ENCODE data around the gene NUDCD3.

Gene NUDCD3

DNA sequence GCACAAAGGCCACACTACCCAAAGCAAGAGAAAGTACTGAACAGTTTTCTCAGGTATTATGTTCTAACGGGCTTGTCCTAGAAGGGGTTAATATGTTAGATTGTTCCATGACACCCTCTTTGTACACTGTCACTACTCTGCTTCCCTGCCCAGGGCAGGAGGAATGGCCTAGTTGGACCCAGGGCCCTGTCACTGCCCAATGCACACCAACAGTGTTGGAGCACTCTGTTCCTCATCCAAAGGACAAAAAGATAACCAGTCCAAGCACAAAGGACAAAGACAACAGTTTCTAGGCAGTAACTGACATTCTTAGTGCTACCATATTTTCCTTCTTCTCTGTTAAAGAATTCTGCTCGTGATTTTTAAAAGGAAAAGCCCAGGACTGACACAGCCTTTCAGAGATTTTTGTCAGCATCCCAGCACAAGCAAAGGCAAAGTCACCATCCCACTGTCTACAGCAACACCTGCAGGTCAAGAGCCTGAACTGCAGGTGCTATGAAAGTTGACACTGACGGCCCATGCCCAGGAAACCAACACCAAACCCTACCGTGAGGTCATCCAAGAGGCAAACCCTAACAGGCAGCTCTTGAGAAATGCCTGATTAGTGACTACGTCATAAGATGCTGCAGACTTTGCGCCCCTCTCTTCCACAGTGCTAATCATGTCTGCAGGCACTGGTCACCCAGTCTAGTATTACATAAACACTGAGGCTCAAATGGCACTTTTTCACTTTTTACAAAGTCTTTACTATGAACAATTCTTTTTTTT lies 13.2 kb downstream of the NUDCD3 start:
- peak; percentile 71 for DNase-seq

DNA sequence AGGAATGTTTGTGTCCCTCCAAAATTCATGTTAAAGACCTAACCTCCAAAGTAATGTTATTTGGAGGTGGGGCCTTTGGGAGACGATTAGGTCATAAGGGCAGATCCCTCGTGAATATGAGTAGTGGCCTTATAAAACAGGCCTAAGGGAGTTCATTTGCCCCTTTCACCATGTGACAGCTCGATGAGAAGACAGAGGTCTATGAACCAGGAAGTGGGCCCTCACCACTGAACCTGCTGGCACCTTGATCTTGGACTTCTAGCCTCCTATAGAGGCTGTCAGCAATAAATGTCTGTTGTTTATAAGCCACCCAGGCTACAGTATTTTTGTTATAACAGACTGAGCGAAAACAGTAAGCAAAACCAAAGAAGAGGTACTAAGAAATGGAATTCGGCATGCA lies 14.1 kb downstream of the NUDCD3 start:
- no peak for DNase-seq

DNA sequence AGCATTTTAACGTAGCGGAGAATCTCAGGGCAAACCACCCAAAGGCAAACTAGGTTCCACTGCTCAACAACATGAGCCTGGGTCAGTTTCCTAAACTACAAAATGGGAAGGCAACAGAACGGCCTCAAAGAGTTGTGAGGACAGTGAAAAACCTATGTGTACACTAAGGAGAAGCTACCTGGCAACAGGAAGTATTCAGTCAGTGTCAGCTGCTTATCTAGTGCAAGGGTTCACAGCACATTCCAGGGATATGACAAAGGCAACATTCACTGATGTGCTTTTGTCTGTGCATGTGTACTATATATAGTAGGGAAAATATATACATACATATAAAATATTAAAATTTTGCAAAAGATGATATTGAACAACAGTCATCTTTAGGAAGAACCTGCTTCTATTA lies 17.2 kb downstream of the NUDCD3 start:
- no peak for DNase-seq

DNA sequence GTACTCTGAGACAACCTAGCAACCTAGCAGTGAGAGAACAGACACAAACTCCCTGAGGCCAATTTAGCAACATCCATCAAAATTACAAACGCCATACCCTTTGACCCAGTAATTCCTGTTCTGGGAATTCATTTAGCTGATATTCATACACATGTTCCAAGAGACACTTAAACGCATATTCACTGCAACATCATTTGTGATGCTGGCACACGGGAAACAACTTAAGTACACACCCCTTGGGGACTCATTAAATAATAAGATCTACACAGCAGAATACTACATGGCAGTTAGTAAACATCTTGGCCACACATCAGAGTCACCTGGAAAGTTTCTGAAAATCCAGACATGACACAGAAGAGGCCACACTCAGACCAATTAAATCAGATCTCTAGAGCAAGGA lies 17.6 kb downstream of the NUDCD3 start:
- no peak for DNase-seq

DNA sequence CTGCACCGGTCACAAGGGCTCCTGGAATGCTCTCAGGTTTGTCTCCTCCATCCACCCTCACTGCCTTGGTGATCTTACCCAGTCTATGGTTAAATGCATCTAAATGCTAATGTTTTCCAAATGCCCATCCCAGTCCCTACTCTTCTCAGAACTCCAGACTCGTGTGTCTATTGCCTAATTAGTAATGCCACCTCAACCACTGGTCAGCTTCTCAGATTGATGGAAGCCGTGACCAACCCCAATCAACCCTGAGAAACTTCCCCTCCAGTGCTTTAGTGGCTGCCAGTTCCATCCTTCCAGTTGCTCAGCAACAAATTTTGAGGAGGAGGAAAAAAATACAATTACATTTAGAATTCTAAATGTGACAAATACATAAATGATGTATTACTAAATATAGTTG lies 18.6 kb downstream of the NUDCD3 start:
- DNase-seq: no peak

DNA sequence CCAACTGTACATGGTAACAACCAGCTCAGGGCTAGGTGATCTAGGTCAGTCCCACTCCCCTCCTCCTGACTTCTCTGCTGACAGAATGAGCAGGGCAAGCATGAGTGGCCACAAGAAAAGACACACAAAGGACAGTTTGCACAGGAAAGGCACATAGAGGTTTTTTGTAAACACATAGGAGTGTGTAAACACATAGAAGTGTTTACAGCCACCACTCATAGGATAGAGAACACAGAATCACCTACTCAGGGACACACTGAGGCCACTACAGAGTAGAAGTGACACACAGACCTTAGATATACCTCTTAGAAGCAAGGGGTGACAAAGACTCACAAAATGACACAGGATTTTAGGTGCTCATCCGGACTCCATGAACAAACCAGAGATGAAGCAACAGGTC lies 19.0 kb downstream of the NUDCD3 start:
- no peak for DNase-seq

DNA sequence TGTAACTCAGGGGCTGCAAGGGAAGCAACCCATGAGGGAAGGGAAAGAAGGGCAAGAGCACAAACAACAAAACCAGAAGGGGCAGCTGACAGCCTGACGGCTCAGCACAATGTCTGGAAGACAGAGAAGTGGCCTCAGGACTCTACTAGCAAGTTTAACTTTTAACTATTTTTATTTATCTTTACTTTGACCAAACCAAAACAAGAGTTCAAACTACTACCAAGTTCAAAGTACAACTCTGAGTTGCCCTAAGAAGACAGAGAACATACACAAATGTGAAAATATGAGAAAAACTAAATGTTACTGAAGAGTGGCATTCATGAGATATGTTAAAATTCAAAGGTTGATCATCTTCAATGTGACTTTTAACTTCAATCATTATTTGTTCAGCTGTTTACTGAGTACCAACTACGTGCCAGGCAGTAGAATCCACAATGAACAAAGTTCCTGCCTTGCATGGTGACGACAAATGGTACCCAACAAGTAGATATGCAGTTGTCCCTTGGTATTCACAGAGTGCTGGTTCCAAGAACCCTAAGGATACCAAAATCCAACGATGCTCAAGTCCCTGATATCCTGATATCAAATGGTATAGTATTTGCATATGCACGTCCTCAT lies 19.7 kb downstream of the NUDCD3 start:
- no peak for DNase-seq

DNA sequence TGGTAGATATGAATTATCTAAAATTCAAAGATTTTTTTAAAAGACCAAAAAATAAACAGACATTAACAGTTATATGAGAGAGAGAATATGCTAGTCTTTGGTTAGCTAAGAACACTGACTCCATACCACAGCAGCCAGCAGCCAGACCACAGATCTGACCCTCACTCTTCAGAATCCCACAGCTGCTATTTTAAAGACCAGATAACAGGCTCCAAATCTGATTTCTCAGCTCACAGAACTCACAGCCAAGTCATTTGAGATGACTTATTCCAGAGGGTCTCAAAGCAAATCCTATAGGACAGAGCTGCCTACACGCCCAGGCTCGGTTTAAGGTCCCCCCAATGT lies 20.4 kb downstream of the NUDCD3 start:
- DNase-seq: no peak

DNA sequence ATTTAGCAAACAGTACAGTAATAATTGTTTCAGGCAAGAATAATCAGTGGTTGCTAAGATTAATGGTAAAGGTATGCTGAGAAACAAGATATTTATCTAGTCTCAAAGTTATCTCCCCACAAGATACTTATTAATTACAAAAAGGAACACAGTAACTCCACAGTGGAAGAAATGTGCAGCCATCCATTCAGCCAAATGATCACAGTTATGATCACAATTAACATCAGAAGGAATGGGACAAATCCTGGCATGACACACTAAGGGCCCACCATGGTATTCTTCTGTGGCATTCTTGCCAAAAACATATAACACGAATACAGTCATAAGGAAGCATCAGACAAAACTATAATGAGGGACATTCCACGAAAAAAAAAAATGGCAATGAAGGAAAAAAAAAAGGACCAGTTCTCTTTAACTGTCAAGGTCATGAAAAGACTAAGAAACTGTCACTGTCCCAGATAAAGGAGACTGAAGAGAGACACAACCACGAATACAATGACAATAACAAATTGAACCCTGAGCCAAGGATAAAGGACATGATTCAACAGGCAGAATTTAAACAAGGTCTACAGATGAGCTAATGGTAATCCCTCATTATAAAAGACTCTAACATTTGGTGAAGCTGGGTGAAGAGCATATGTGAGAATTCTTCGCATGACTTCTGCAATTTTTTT lies 20.9 kb downstream of the NUDCD3 start:
- no peak for DNase-seq

DNA sequence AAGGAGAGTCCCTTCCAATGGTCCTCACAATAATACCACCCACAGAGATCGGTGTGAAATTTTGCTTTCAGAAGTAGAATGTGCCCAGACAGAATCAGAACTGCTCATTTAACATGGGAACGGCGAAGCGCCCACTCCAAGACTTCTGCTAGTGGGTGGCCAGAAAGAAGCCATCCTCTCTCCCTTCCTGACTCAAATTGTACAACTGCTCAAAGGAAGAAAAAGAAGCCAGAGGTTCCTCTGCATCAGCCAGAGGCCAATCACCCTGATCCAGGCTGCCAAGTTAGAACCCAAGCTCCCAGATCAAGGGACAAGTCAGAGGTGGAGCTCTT lies 23.3 kb downstream of the NUDCD3 start:
- DNase-seq: no peak

DNA sequence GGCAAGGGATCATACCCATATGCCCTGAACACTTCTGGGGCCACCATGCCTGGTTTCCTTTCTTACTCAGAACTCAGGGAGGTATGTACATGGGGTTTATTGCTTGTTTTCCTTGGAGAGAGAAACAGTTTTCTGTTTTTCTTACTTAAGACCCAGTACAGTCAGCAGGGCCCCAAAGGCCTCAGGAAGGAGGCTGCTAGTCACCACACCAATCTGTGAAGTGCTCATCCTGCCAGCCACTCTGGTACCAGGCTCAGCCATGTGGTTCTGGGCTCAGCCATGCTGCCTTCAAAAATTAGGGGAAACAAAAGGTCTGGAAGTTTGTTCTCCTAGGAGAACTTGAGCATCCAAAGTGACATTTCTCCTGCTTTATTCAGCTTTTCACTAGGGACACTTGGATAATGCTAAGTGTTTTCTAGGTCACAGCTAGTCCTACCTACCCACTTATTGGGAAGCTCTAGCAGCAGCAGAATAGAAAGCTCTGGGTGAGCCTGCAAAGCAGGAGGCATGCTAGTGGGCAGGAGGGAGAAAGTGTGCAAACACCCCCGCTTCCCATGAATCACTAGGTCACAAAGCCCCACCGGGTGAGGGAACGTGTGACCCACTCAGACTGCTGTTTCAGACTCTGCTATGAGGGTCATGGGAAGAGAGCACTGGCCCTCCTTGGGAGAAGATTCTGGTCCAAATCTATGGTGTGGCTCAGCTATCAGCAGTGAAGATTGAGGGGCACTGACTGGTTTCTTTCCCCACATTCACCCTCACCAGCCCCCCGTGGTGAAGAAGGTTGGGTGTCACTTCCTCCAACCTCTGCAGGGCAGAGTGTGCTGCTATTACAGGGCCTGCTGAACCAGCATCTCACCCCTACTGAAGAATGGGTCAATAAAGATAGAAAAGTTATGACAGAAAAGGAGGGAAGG lies 23.9 kb downstream of the NUDCD3 start:
- peak; percentile 22 for DNase-seq

DNA sequence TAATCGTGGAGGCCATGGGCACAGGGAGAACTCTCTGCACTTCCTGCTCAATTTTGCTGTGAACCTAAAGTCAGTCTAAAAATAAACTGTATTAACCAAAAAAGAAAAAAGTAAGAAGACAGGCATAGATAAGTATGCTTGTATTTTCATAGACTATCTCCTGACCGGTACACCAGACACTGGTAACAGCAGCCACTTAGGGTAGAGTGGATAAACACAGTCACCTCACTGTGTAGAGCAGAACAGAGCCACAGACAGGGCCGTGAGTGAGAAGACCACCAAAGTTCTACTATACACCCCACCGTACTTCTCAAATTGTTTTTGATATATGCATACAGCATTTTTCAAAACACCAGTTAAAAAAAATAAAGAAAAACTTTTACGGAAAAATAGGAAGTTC lies 25.0 kb downstream of the NUDCD3 start:
- no peak for DNase-seq

DNA sequence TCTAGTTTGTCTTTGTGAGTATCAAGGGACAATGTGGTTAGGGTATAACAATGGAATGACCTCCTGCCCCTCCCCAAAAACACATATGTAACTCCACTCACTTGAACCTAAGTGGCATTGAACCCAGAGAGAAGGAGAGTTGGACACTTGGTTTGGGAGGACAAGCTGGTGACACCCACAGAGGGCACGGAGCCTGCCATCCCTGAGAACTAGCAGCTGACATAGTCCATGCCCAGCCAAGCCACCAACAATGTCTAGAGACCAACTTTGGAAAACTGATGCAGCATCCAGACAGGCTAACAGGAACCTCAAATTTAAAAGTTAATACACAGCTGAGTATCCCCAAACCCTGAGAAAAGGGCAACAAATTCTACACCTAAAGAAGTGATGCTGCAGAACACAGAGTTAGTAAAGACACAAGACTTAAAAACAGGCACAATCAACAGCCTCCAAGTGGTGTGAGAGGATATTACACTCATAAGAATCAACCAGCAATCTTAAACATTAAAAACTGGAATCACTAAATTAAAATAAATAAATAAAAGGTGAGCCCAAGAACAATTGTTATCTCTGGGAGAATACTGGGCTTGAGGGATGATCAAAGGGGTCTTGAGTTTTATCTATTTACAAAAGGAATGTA lies 27.2 kb downstream of the NUDCD3 start:
- DNase-seq: no peak

DNA sequence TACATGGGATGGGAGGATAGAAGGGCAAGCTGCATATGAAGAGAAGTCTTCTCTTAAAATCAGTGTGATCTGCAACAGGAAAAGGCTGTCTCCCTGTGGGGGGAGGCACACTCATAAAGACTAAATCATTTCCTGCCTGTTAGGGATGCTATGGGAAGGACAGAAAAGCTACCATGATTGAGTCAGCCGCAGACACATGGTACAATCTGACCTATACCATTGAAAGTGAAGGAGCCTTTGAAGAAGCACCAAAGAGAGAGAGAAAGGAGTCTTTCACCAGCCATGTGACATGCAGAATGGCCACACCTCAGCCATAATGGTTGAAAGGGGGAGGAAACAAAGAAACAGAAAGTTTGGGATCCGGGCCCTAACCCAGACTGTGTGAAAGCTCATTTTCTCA lies 29.1 kb downstream of the NUDCD3 start:
- DNase-seq: peak; percentile 51

DNA sequence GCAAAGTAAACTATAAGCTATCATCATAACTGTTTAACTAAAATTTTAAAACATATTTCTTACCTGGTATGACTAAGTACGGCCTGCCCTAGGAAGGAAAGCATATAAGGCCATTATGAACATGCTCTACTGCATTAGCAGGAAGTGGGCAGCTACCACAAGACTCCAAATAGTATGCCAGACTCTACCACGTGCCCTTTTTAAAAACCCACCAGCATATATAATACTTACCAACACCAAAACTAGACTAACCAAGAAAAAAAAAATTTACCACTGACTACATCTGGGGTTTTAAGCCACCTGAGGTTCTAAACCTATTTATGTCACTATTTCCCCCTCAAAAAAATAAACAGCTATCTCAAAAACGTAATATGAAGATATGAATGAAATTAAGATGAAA lies 30.1 kb downstream of the NUDCD3 start:
- peak; percentile 49 for DNase-seq

DNA sequence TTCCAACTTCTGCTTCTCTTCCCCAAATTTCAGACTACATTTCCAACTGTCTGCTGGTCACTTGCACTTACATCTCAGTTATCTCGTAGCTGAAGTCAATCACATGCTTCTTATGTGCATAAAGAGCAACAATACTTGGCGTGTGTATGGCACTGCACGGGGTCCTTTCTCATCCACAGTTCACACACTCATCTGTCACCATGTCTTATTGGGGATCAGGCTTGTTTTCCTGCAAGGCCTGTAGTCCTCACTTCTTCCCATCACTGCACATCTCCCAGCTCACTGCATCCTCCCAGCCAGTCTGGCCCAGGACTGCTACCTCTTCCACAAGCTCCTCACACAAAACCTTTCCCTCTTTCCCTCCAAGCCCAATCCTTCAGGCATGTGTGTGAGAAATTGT lies 35.3 kb downstream of the NUDCD3 start:
- no peak for DNase-seq

DNA sequence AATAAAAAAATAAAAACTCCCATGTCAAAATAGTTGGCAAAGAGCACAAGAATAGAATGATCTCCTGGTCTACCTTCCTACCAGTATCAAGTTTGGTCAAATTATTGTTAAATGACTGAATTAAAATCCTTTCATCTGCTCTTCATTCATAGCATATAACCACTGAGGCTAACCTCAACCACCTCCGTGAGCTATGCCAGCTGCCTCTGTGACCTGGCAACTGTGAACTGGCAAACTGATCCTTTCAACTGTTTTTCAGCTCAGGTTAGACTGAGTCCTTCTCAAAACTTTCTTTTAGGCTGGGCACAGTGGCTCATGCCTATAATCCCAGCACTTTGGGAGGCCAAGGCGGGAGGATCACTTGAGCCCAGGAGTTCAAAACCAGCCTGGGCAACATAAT lies 36.1 kb downstream of the NUDCD3 start:
- DNase-seq: peak; percentile 33

DNA sequence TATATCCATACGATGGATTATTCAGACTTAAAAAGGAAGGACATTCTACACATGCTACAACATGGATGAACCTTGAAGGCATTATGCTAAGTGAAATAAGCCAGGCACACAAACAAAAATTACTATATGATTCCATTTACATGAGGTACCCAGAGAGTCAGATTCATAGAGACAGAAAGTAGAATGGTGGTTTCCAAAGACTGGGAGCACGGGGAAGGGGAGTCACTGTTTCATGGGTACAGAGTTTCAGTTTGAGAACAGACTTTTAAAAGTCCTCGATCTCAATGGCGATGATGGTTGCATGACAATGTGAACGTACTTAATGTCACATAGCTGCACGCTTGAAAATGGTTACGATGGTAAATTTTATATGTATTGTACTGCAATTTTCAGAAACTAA lies 39.3 kb downstream of the NUDCD3 start:
- no peak for DNase-seq

DNA sequence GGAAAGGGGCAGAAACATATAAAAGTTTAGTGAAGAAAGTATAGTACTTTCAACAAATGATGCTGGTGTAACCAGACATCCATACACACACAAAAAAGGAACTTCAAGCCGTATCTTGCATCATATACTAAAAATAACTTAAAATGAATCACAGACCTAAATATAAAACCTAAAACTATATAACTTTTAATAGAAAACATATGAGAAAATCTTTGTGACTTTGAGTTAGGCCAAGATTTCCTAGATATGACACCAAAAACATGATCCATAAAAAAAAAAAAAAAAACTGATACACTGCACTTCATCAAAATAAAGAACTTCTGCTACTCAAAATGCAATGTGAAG lies 40.9 kb downstream of the NUDCD3 start:
- no peak for DNase-seq

DNA sequence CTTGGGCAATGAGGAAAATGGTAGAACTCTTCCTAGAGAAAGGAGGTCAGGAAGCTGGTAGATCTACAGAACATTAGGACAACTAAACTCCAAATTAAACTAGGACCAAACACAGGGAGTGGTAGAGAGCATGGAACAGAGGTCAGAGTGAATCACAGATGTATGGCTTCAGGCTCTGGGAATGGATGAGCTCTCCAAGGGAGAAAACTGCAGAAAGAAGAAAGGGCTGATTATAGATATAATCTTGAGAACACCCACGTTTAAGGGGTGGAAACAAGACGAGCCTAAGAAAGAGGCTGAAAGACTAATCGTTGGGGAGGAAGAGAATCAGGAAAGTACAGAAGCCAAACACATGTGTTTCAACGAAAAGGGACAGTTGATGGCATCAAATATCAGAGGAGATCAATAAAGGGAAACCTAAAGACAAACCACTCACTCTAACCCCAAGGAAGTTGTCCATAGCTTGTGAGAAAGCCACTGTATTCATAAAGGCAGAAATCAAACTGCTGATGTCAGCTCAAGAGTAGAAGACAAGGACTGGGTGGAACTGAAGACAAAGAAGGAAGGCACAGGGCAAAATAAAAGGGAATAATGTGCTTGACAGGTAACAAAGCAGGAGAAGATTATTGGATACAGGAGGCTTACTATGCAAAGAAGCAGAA lies 41.4 kb downstream of the NUDCD3 start:
- no peak for DNase-seq

DNA sequence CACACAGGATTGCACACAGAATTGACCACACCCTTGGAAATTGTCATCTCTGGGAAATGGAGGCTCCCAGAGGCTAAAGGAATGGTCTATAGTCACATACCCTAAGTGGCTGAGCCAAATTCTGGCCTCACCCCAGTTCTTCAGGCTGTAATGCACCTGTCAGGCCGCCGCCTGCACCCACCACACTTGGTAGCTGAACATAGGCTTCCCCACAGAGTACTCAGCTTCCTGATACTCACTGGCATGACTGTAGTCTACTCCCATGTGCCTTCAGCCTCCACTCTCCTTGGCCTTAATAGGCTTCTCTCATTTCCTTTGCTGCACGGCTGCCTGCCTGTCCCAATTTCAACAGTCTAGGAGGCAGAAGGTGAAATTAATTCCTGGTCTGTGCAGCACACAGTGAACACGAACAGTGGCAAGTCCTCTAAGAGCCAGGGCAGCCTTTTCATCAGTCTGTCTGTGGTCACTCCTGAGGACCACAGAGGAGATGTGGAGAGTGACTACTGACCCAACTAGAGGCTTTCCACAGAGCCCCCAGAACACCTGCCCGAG lies 42.5 kb downstream of the NUDCD3 start:
- no peak for DNase-seq

DNA sequence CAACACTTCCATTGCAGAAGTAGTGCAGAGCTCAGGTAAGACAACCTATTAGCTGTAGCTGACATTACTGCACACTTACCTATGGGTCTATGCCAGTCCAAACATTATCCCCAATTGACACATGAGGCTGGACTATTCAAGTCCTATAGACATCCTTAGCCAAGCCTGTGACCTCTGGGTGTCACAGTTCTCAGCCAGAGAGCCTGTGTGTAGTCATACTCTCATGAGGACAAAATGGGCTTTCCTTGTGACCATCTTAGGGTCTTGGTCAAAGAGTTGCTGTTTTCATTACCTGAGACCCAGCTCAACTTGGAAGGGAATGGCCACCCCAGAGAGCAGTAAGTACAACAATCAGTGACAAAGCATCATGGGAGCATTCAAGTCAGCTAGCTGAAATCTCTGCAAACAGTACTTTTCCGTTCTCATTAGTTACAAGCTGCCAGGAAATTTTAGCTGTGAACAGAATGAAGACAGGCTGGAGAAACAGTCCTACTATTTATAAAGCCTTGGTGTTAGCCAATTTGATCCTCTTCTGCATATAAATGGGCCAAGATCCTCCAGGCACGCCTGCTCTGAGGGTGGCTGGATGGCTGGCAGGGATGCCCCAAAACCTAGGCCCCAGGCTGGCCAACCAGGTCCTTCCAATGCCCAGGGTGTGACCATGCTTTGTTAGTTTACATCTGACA lies 44.3 kb downstream of the NUDCD3 start:
- DNase-seq: no peak

Data from activated CD4-positive, alpha-beta T cell treated with anti-CD3 and anti-CD28 coated beads for 48 hours (primary cell).